ENCODE measurements around the gene BCAP29. TPM values are rescaled to one million over a fixed set of nuclear protein-coding genes. Genes with fewer than 3 reads are reported as not detected.
A peak's percentile ranks its signal among the peaks of the same experiment; 100 is the strongest.
"Not testable (repeated sequence)": the region's sequence is repeated elsewhere in the genome, so short reads cannot be mapped to it uniquely, and the experiment has no call there.

The BCAP29 gene, protein sequence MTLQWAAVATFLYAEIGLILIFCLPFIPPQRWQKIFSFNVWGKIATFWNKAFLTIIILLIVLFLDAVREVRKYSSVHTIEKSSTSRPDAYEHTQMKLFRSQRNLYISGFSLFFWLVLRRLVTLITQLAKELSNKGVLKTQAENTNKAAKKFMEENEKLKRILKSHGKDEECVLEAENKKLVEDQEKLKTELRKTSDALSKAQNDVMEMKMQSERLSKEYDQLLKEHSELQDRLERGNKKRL
- 50.6 TPM for total RNA-seq (ENCODE audit: insufficient read depth, low replicate concordance)

DNA sequence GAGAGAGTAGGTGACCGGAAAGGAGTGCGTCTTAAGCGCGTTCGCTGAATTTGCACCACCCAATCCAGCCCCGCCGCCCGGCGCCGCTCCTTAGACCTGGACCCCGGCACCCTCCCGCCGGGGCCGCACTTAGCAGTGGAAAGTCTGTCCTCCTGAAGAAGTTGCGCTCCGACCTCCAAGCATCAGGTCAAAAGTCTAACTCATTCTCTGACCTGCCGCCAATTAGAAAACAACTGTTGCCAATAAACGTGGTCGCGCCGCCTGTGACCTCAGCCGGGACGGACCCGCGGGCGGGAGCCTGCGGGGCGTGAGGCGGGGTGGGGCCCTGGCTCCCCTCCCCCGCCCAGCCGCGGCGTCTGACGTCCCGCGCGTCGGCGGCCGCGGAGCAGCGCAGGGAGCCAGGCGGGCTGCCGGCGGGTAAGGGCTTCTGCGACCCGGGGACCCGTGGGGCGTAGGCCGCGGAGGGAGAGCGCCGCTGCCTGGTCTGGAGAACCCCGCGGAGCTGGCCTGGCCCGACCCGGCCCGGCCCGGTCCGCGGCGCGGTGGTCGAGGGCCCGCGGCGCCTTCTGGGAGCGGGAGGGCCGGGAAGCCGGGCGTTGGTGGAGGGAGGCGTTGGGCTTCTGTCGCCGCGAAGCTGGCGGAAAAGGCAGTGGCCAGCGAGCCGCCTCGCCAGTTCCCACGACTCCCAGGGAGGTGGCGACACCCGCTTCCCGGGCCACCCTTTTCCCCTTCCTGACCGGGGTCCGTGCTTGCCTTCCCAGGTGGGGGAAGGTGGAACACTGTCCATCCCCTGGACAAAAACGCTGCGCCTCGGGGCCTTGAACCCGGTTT, at the start of gene BCAP29:
TSS of gene BCAP29 (plus strand) at position 362 of the 831 bp plus-strand sequence. CDS start 527 bp downstream, outside the sequence.
- DNase-seq (ENCODE audit: low spot score): peak; percentile 83

DNA sequence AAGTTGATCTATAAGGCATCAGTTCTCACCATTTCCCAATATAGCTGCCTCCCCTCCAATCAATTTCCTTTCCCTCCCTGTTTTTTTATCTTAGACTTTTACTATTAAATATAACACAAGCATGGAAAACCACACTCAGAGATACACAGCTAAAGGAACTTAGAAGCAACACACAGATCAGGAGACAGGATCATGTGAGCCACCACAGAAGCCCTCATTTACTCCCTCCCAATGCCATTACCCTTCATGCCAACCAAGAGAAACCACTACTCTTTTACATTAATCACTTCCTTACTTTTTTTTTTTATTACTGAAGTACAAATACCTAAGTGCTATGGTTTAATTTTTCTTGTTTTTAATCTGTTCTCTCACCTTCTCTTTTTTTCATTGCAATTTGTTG, 49.3 kb upstream of the BCAP29 start:
- no peak for DNase-seq (ENCODE audit: low spot score)

DNA sequence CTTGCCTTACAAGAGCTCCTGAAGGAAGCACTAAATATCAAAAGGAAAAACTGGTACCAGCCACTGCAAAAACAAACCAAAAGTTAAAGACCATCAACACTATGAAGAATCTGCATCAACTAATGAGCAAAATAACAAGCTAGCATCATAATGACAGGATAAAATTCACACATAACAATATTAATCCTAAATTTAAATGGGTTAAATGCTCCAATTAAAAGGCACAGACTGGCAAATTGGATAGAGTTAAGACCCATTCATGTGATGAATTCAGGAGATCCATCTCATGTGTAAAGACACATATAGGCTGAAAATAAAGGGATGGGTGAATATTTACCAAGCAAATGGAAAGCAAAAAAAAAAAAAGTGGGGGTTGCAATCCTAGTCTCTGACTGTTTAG, 45.9 kb upstream of the BCAP29 start:
- no peak for DNase-seq (ENCODE audit: low spot score)

DNA sequence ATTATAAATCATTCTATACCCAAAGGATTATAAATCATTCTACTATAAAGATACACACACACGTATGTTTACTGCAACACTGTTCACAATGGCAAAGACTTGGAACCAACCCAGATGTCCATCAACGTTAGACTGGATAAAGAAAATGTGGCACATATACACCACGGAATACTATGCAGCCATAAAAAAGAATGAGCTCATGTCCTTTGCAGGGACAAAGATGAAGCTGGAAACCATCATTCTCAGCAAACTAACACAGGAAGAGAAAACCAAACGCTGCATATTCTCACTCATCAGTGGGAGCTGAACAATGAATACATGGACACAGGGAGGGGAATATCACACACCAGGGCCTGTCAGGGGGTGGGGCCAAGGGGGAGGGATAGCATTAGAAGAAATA, 42.8 kb upstream of the BCAP29 start:
- DNase-seq (ENCODE audit: low spot score): not testable (repeated sequence)

DNA sequence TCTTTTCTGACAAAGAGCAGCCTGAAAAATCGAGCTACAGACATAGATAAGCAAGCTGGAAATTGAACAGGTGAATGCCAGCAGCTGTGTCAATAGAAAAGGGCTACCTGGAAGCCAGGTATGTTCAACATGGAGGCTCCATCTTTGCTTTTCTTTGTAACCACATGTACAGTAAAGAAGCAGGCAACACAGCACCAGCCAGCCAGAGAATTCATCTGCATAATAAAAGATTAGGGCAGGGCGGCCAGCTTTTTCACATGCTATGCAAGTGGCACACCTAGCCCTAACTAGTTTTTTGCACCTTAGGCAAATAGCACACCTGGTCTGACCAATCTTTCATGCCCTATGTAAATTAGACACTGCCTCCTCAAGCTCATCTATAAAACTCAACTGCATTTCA, 42.0 kb upstream of the BCAP29 start:
- DNase-seq (ENCODE audit: low spot score): no peak

DNA sequence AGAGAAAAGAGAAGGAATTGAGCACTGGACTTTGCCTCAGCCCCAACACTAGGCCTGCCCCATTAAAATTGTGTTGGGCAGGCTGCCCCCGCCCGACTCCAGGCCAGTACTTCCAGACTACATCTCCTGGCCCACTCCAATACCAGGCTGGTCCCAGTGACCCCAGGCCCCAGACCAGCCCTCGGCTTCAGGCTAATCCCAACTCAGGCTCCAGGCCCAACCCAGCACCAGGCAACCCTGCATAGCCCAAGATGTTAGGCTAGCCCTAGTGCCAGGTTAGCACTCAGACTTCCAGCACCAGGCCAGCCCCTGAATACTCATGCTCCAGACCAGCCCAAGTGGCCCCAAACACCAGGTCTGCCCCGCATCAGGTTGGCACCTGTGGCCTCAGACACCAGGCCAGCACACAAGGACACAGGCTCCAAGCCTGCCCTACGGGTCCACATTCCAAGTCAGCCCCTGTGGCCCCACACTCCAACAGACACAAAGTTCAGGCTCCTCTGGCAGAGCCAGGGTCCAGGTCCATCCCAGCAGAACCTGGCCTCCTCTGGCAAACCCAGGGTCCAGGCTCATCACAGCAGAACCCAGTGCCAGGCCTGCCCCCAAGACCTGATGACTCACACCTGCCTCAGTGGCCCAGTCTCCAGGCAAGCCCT, 36.6 kb upstream of the BCAP29 start:
- no peak for DNase-seq (ENCODE audit: low spot score)

DNA sequence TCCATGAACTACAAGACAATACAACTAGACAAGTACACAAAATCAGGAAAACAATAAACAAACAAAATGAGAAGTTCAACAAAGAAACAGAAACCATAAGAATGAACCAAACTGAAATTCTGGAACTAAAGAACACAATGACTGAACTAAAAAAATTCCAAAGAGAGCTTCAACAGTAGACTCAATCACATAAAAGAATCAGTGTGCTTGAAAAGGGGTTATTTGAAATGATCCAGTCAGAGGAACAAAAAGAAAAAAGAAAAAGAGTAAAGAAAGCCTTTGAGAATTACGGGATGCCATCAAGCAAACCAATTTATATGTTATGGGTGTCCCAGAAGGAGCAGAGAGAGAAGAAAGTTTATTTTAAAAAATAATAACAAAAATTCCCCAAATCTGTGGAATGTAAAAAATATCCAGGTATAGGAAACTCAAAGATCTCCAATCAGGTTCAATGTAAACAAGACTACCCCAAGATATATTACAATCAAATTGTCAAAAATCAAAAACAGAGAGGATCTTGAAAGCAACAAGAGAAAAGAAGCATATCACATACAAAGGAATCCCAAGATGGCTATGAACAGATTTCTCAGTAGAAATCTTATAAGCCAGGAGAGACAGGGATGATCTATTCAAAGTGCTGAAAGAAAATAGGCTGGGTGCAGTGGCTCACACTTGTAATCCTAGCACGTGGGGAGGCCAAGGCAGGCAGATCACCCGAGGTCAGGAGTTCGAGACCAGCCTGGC, 35.0 kb upstream of the BCAP29 start:
- no peak for DNase-seq (ENCODE audit: low spot score)

DNA sequence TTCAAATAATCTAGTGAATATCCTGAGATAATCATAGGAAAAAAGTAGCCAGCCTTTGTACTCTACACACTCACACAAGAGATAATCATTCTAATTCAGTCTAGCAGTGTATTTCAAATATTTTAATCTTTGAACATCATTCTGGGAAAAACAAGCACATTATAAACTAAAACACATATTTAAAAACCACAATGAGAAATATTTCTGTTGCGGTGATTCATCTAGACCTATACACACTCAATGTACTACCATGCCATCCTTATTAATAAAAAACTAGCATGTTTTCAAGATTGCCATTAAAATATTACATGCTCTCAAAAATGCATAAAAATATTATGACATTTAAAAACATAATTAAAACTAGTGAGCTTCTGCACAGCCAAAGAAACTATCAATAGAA, 28.1 kb upstream of the BCAP29 start:
- no peak for DNase-seq (ENCODE audit: low spot score)

DNA sequence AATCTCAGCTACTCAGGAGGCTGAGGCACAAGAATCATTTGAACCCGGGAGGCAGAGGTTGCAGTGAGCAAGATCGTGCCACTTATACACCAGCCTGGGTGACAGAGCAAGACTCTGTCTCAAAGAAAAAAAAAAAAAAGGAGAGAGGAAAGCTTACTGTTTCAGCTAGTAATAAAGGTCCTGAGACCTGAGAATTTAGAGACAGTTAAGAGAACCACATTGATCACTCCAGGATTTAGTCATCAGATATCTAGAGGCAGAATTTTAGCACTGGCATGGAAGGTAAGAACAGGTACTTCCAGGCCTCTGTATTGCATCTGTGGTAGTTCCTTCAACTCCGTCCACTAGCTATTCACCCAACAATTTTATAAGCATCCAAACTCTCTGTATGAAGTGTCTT, 24.2 kb upstream of the BCAP29 start:
- no peak for DNase-seq (ENCODE audit: low spot score)

DNA sequence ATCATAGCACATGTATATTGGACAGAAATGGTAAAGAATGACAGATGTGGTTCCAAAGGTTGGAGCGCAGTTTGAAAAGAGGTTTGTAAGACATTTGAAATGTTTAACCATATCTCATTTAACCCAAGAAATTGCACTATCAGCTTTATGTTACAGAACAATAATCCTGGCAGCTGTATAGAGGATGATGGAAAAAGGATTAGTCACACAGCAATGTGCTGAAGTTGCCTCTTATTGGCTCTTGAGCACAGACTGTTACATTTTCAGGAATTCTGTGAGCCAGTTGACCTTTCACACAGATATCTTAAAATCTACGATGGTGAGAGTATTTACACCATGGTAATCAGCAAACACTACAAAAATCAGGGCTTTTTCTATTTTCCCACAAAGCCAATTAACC, 20.2 kb upstream of the BCAP29 start:
- DNase-seq (ENCODE audit: low spot score): no peak

DNA sequence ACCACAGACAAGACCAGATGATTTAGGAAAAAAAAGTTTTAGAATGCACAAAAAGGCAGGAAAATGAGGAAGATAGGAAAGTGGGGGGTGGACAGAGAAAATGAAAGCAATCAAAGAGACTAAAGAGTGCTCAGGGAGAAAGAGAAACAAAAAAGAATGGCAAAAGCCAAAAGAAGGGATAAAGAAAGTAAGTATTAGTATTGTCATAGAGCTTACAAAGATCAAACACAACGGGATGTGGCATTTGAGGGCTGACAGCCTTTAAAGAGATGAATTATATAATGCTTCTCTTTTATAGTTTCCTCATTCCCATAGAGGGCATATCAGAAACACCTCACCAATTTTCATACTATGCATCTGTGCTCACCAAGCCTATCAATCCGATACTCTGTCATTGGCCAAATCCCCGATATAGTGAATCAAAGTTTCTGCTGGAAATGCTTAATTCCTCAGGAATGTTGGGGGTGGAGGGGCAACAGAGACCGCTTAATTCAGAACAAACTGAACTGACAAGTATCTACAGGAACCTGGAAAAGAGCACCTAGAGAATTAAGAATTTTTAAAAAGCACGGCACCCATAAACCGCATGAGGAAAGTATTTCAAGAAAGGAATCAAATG, 19.0 kb upstream of the BCAP29 start:
- DNase-seq (ENCODE audit: low spot score): no peak

DNA sequence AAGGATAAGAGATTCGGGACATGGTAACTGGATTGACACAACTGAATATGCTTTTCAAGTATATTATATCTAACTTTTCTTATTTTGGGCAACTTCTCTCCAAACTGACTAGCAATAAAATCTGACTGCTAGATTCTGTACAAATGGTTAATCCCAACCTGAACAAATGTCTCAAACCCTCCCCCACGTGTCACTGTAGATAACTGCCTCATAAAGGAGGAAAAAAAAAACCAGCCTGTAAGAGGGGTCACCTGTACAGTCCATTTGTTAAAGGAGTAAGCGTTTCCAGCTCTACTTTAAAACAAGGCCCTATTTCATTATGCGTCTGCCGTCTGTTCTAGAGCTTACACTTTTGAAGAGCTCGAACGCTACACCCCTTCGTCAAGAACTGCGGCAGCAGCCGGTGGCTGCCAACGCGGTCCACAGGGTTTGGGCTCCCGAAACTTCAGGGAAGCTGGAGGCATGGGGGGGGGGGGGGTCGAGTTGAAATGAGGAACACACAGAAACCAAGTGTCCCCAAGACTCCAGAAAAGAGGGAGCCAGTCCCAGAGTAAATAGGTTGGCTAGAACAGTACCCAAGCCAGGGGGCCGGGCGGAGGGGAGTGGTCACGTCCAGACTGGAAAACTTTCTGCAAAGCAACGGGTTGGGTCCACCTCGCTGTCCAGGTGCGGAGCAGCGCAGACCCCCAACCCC, 16.8 kb upstream of the BCAP29 start:
- no peak for DNase-seq (ENCODE audit: low spot score)

DNA sequence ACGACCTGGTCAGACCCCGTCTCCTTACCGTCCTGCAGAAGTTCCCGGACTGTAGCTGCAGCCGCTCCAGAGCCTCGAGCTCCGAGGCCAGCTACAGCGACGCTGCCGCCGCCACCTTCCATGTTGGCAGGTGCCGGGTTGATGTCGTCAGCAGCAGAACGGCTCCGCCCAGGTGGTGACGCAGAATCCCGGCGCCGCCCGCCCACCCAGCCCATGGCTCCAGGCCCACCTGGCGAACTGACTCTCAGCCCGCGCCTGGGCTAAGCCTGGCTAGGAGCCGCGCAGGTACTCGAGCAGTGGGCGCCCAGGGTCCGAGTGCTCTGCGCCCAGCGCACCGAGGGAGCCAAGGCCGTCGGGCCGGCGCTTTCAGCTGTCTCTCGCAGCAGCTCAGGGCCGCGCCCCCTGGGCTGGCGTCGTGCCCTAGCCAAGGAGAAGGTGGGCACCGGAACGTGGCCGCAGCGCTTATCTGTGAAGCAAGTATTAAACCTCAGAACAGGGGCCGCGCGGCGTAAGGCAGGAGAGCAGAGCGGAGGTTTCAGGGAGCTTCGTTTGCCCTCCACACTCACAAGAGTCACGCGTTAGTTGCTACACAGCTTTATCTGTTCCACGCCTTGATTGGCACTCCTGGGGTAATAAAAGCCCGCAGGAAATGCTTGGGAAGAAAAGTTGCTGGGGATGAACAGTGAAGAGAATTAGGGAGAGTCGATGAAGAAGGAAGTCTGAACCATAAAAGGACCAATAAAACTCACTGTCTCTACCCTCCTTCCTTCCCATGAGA, 16.1 kb upstream of the BCAP29 start, which contains the start of the genes COG5 and DUS4L:
TSS of gene COG5 (minus strand) at position 146 of the 778 bp plus-strand sequence. CDS start at position 122, 24 bp downstream.
TSS of gene DUS4L (plus strand) at position 197 of the 778 bp plus-strand sequence. CDS start 3,100 bp downstream, outside the sequence.
- DNase-seq (ENCODE audit: low spot score): peak; percentile 83

DNA sequence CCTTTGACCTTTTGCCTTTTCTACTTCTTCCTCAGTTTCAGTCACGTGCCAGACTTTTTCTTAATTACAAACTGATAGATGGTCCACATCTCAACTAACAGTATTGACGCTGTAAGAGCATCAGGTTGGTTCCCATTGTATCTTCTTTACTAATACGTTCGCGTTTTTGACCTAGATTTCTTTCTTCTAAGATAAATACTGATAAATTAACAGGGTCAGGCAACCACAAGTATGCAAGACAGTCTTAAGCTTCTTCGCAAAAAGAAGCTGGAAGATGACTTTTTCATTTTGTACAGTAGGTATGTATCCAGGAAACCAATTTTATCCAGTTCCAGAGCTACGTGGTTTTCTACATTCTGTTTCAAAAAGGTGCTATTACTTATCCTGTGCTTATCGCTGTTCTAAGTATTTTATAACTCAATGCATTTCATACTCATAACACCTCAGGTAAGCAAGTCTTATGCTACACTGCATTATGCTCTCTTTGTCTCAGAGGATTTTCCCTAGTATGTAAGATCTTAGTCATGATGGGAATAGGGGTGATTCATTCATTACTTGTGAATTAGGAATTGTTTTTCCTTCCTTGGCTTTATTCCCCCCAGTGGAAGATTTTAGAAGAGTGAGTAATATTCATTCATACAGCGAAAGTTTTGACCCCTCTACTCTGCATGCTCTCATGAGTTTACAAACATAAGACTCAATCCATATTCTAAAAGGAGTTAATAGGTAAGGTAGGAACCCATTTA, 15.3 kb upstream of the BCAP29 start:
- DNase-seq (ENCODE audit: low spot score): no peak

DNA sequence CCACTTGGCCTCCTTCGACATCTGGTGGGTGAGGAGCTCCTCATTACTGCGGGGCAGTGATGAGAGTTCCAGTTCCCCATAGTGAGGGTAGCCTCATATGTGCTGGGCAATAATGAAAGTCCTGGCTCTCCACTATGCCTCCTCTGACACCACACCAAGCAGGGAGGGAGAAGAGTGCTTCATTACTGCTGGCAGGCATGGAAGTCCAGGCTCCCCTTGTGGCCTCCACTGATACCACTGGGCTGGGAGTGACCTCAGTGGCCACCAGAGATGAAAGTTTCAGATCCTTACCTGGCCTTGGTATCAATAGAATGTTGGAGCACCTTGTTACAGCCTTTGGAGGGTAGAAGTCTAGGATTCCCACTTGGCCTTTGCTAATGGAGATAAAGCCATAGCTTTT, 9.7 kb upstream of the BCAP29 start:
- DNase-seq (ENCODE audit: low spot score): no peak

DNA sequence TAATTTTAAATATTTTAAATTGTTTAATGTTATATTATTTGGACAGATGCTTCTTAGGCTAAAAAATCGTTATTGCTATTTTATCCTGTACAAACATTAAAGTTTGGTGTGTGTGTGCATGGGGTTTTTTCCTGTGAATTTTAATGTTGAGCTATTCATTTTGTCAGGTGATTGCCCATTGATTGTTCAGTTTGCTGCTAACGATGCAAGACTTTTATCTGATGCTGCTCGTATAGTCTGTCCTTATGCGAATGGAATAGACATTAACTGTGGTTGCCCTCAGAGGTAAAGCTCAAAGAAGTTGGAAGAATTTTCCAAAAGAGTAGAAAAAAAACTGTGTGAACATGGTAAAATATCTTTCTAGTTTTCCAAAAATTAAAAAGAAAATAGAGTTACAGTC, 6.5 kb upstream of the BCAP29 start:
- no peak for DNase-seq (ENCODE audit: low spot score)

DNA sequence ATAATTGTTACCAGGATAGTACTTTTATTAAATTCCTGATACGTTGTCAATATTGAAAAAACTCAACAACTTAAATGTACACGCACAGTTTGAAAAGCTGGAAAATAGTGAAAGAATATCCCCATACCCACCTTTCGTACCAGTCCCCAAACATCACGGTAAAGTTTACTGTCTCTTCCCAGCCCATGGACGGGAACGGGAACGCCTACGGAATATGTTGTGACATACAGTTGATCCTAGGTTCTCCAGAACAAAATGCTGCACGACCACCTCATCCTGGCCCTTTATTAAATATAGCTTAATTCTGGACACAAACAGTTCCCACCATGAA, 527 bp upstream of the BCAP29 start:
- no peak for DNase-seq (ENCODE audit: low spot score)

DNA sequence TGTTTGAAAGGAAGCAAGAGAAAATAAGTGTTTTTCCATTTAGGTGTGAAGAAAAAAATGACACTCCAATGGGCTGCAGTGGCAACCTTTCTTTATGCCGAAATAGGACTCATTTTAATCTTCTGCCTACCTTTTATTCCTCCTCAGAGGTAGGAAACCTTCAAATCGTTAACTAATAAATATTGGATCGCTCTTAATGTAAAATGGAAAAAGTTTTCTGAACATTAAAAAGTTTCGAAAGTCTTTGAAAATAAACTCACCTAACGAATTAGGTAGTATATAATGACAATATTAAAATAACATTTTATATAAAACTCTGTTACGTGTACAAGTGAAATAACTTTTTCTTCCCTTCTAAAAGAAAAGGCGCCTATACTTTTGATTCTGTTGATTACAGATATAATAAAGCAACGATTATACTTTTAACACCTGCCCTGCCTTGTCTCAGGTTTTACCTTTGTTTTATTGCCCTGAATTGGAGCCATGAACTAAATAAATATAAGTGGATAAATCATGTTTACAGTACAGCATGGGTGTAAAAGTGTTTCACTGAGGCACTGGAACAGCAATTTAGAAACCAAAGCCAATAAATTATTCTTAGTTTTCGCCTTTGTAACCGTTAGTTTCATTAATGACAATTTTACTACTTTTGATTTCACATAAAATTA, 804 bp downstream of the BCAP29 start:
- DNase-seq (ENCODE audit: low spot score): no peak
